Naive B cell (primary cell): ENCODE data around the gene GPR157. TPM values are rescaled to one million over a fixed set of nuclear protein-coding genes. Genes with fewer than 3 reads are reported as not detected.
"Not testable (repeated sequence)": the region's sequence is repeated elsewhere in the genome, so short reads cannot be mapped to it uniquely, and the experiment has no call there.

Source experiments
- ATAC-seq, 2 donors: fragments of 150-1000 bp; cut with Tn5 transposase; 2 replicates each; pipeline ENCODE4 v1.10.0; 2021; ENCODE audit warnings: low read depth in 2 of 2, mild to moderate bottlenecking in 2 of 2, moderate library complexity in 2 of 2
- DNase-seq: peaks from one replicate; pipeline ENCODE4 v3.0.0; 2022
- H3K27ac Mint-ChIP-seq, 6 donors: one replicate each; pipeline ENCODE4 v1.8.0; 2020 to 2022; ENCODE audit warnings: mild to moderate bottlenecking in 6 of 6, mixed read lengths in 6 of 6, moderate library complexity in 5 of 6, inconsistent platforms in 2 of 6
- H3K27me3 Mint-ChIP-seq, 3 donors: one replicate each; pipeline ENCODE4 v1.8.0; 2021 to 2022; ENCODE audit warnings: mixed read lengths in 3 of 3, mild to moderate bottlenecking in 1 of 3
- H3K36me3 Mint-ChIP-seq, 2 donors: one replicate each; pipeline ENCODE4 v1.8.0; 2020 to 2022; ENCODE audit warnings: mixed read lengths in 2 of 2, inconsistent platforms in 1 of 2, mild to moderate bottlenecking in 1 of 2
- H3K4me1 Mint-ChIP-seq, 3 donors: one replicate each; pipeline ENCODE4 v1.8.0; 2020 to 2022; ENCODE audit warnings: mixed read lengths in 3 of 3, inconsistent platforms in 1 of 3, mild to moderate bottlenecking in 1 of 3, moderate library complexity in 1 of 3
- H3K4me3 Mint-ChIP-seq, 8 donors: one replicate each; pipeline ENCODE4 v1.8.0; 2020 to 2022; ENCODE audit warnings: mild to moderate bottlenecking in 8 of 8, mixed read lengths in 8 of 8, moderate library complexity in 8 of 8, inconsistent platforms in 2 of 8
- H3K9me3 Mint-ChIP-seq, 7 donors: one replicate each; pipeline ENCODE4 v1.8.0; 2020 to 2022; ENCODE audit warnings: mixed read lengths in 7 of 7, mild to moderate bottlenecking in 5 of 7, inconsistent platforms in 2 of 7, moderate library complexity in 1 of 7
- polyA plus RNA-seq, 6 donors: library from polyadenylated mRNA; unstranded; fragments of 300-500 nt; fragmentation: Illumina TruSeq; gene quantifications; one replicate each; pipeline ENCODE4 v1.2.3, GENCODE V29; 2021; ENCODE audit warnings: low read depth in 6 of 6

Gene GPR157
- polyA plus RNA-seq, 6 donors from 2014 or later, result 0.31 to 10.3 (median 0.99) TPM

- H3K9me3 Mint-ChIP-seq, result no peaks in the 10 kb centered on the region
- no peak overlapping the region for H3K4me3 Mint-ChIP-seq
- ATAC-seq, result no peak
Measured at GRCh38 chr1:9105336-9105867, 23.5 kb downstream of the GPR157 start.

GRCh38 chr1:9101510-9102146, 27.3 kb downstream of the GPR157 start:
- DNase-seq, result peak; percentile 49
- Mint-ChIP-seq H3K4me1 (no peaks in the 10 kb centered on the region), H3K4me3 (no peak overlapping the region), H3K27me3 (no peaks in the 10 kb centered on the region), H3K36me3 (no peaks in the 10 kb centered on the region), H3K9me3 (no peaks in the 10 kb centered on the region), H3K27ac (peak overlapping the region in 2 of 6 donors; percentile 26 to 49)
- ATAC-seq, result peak; percentile 90 to 97

More at GRCh38 chr1:9105336-9105867, 23.5 kb downstream of the GPR157 start:
- H3K27ac Mint-ChIP-seq, result peak overlapping the region in 1 of 6 donors; percentile 68
- H3K4me1 Mint-ChIP-seq, result no peaks in the 10 kb centered on the region
- no peaks in the 10 kb centered on the region for H3K27me3 Mint-ChIP-seq
- DNase-seq, result no peak
- H3K36me3 Mint-ChIP-seq, result no peaks in the 10 kb centered on the region

DNA sequence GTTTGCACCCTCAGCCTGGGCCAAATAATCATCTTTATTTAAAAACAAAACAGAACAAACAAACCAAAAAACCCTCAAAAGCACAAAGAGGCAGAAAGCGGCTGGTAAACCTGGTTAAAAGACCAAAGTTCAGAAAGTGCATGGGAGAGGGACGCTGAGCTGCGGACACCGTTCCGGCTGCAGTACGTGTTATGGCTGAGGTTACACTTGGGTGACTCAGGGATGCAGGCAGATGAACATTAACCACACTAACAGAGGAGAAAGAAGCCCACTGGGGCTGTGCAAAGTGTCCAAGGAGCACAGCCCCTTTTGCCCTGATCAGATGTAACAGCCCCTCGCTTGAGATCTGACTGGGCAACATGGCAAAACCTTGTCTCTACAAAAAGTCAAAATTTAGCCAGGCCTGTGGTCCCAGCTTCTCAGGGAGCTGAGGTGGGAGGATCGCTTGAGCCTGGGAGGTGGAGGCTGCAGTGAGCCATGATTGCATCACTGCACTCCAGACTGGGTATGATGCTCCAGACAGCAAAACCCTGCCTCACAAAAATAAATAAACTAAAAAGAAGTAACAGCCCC, 28.3 kb downstream of the GPR157 start:
- DNase-seq (no peak), ATAC-seq (no peak)
- H3K36me3 Mint-ChIP-seq, result no peaks in the 10 kb centered on the region
- no peaks in the 10 kb centered on the region for H3K4me1 Mint-ChIP-seq
- H3K4me3 Mint-ChIP-seq, result no peak overlapping the region
- H3K27me3 Mint-ChIP-seq, result no peaks in the 10 kb centered on the region
- H3K27ac Mint-ChIP-seq, result peak overlapping the region in 1 of 6 donors; percentile 38
- no peaks in the 10 kb centered on the region for H3K9me3 Mint-ChIP-seq

GRCh38 chr1:9099555-9099954, 29.3 kb downstream of the GPR157 start:
- H3K9me3 Mint-ChIP-seq, result no peaks in the 10 kb centered on the region
- H3K4me3 Mint-ChIP-seq, result no peak overlapping the region
- no peak for DNase-seq
- no peak for ATAC-seq
- no peaks in the 10 kb centered on the region for H3K36me3 Mint-ChIP-seq
- peaks cover 0 to 4% (median 0%) of the 10 kb centered on the region in 3 donors for H3K27me3 Mint-ChIP-seq
- no peak overlapping the region for H3K27ac Mint-ChIP-seq
- H3K4me1 Mint-ChIP-seq, result no peaks in the 10 kb centered on the region

- H3K4me3 Mint-ChIP-seq, result peak overlapping the region in 1 of 8 donors; percentile 42
Measured at GRCh38 chr1:9097947-9098705, 30.8 kb downstream of the GPR157 start.

DNA sequence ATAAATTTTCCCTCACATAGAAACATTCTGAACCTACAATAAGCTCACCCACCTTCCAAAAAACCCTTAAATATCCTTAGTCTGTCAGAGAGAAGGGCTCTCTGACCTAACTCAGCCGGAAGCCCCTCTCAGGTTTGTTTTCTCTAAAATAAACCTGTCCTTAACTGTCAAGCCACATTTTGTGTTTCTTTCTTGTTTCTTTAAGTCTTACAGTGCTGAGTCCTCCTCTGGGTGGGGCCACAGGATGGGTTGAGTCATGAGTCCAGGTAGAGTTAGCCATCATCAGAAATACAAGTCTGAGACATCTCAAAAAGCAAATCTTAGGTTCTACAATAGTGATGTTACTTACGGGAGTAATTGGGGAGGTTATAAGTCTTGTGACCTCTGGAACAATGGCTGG, 33.1 kb downstream of the GPR157 start:
- Mint-ChIP-seq H3K4me3 (no peak overlapping the region), H3K4me1 (no peaks in the 10 kb centered on the region), H3K27ac (no peak overlapping the region), H3K36me3 (no peaks in the 10 kb centered on the region), H3K27me3 (peaks cover 0 to 4% (median 0%) of the 10 kb centered on the region in 3 donors), H3K9me3 (no peaks in the 10 kb centered on the region)
- no peak for DNase-seq
- ATAC-seq, result no peak

More at GRCh38 chr1:9097947-9098705, 30.8 kb downstream of the GPR157 start:
- H3K27ac Mint-ChIP-seq, result peak overlapping the region in 2 of 6 donors; percentile 36 to 65
- no peaks in the 10 kb centered on the region for H3K36me3 Mint-ChIP-seq
- no peaks in the 10 kb centered on the region for H3K4me1 Mint-ChIP-seq
- ATAC-seq (no peak), DNase-seq (no peak)
- no peaks in the 10 kb centered on the region for H3K9me3 Mint-ChIP-seq
- H3K27me3 Mint-ChIP-seq, result peaks cover 0 to 4% (median 0%) of the 10 kb centered on the region in 3 donors

- H3K4me3 Mint-ChIP-seq, H3K4me1 Mint-ChIP-seq, H3K27me3 Mint-ChIP-seq, H3K36me3 Mint-ChIP-seq, DNase-seq, H3K27ac Mint-ChIP-seq, H3K9me3 Mint-ChIP-seq: not testable (repeated sequence)
- peak in 1 of 2 donors; percentile 30 for ATAC-seq
Measured at GRCh38 chr1:9093996-9094595, 34.8 kb downstream of the GPR157 start.

GRCh38 chr1:9093581-9093980, 35.3 kb downstream of the GPR157 start:
- DNase-seq, result no peak
- Mint-ChIP-seq H3K4me3 (no peak overlapping the region), H3K36me3 (no peaks in the 10 kb centered on the region), H3K27ac (no peak overlapping the region), H3K9me3 (no peaks in the 10 kb centered on the region), H3K27me3 (peaks cover 0 to 4% (median 0%) of the 10 kb centered on the region in 3 donors), H3K4me1 (no peaks in the 10 kb centered on the region)
- ATAC-seq, result no peak

DNA sequence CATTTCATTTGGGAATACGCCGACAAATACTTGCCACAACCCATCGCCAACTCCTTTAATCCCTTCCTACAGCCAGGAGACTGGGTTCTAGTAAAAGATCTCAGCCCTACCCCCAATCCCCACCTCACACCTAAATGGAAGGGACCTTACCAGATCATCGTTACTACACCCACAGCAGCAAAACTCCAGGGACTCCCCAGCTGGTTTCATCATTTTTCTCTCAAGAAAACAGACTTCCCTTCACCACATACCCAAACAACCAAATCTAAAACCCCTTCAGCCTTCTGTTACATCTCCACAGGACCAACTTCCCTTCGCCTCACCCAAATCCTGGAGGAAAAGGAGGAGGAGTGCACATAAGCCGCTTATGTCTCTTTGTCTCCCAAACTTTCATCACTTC, 35.8 kb downstream of the GPR157 start:
- DNase-seq (no peak), ATAC-seq (no peak)
- Mint-ChIP-seq H3K4me1 (no peaks in the 10 kb centered on the region), H3K27me3 (peaks cover 0 to 4% (median 0%) of the 10 kb centered on the region in 3 donors), H3K27ac (no peak overlapping the region), H3K4me3 (no peak overlapping the region), H3K9me3 (no peaks in the 10 kb centered on the region), H3K36me3 (no peaks in the 10 kb centered on the region)

DNA sequence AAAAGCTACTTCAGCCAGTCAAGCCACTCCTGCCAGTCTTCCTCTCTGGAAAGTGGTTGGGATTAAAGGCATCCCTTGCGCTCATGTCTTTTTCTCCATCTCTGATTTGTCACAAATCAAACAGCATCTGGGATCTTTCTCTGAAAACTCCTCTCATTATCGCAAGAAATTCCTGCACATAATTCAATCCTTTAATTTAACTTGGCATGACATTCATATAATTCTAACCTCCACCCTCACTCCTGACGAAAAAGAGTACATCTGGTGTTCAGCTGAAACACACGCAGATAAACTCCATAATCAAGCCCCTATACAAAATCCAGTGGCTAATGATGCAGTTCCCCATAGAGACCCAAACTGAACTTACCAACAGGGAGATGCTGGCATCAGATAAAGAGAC, 40.1 kb downstream of the GPR157 start:
- Mint-ChIP-seq H3K27ac (peak overlapping the region in 1 of 6 donors; percentile 2), H3K36me3 (no peaks in the 10 kb centered on the region), H3K4me1 (peaks cover 18 to 28% (median 20%) of the 10 kb centered on the region in 3 donors), H3K4me3 (no peak overlapping the region), H3K27me3 (no peaks in the 10 kb centered on the region), H3K9me3 (no peaks in the 10 kb centered on the region)
- ATAC-seq (no peak), DNase-seq (no peak)

DNA sequence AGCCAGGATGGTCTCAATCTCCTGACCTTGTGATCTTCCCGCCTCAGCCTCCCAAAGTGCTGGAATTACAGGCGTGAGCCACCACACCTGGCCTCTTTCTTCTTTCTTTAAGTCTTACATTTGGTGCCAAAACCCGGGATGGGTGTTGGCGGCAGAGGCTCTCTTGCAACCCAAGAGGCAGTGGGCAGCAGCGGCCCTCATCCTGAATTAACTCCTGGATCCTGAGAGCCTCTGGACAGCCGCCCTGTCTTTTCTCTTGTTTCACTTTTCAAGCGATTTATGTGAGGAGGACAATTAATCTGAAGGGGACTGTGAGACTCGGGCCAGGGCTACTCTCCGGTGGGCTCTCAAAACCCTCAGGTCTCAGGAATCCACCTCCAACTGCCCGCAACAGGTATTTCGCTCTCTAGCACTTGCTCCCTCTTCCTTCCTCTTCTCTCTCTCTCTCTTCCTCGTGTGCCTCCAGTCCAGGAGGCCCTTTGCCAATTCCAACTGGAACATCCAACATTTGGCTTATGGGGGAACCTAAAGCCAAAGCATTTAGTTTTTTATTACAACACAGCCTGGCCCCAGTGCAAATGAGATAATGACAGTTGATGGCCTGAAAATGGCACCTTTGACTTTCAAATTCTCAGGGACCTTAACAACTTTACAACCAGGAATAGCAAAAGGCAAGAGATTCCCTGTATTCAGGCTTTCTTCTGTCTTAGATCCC, 41.3 kb downstream of the GPR157 start:
- no peak overlapping the region for H3K4me3 Mint-ChIP-seq
- H3K36me3 Mint-ChIP-seq, result no peaks in the 10 kb centered on the region
- ATAC-seq (no peak), DNase-seq (no peak)
- peaks cover 25 to 40% (median 30%) of the 10 kb centered on the region in 3 donors for H3K4me1 Mint-ChIP-seq
- no peaks in the 10 kb centered on the region for H3K9me3 Mint-ChIP-seq
- peak overlapping the region in 1 of 6 donors; percentile 41 for H3K27ac Mint-ChIP-seq
- H3K27me3 Mint-ChIP-seq, result no peaks in the 10 kb centered on the region

GRCh38 chr1:9086796-9087195, 42.1 kb downstream of the GPR157 start:
- no peak for ATAC-seq
- Mint-ChIP-seq H3K36me3 (no peaks in the 10 kb centered on the region), H3K9me3 (no peaks in the 10 kb centered on the region), H3K27me3 (no peaks in the 10 kb centered on the region), H3K4me3 (no peak overlapping the region), H3K27ac (no peak overlapping the region), H3K4me1 (peaks cover 32 to 48% (median 37%) of the 10 kb centered on the region in 3 donors)
- DNase-seq, result no peak

GRCh38 chr1:9086045-9086444, 42.9 kb downstream of the GPR157 start:
- no peaks in the 10 kb centered on the region for H3K27me3 Mint-ChIP-seq
- H3K4me3 Mint-ChIP-seq, result peak overlapping the region in 2 of 8 donors; percentile 22 to 44
- no peak for DNase-seq
- H3K27ac Mint-ChIP-seq, result no peak overlapping the region
- no peak for ATAC-seq
- peaks cover 36 to 56% (median 43%) of the 10 kb centered on the region in 3 donors for H3K4me1 Mint-ChIP-seq
- H3K9me3 Mint-ChIP-seq, result no peaks in the 10 kb centered on the region
- no peaks in the 10 kb centered on the region for H3K36me3 Mint-ChIP-seq
